HepG2 (cell line): Measurements from ENCODE around the gene GNAI2. TPM values are rescaled to one million over a fixed set of nuclear protein-coding genes. Genes with fewer than 3 reads are reported as not detected.
A peak's percentile ranks its signal among the peaks of the same experiment; 100 is the strongest.

Experiments
- BCLAF1 ChIP-seq: fragments of 450-650 bp; IDR thresholded peaks from 2 replicates; pipeline ENCODE4 v1.6.1; 2017; ENCODE audit warnings: mild to moderate bottlenecking
- BHLHE40 ChIP-seq: IDR thresholded peaks from 2 replicates; pipeline ENCODE4 v1.6.1; 2011; ENCODE audit warnings: low read length, improper control_type of control experiment
- FOXM1 ChIP-seq: sonication (generic); formaldehyde crosslinking; IDR thresholded peaks from 2 replicates; pipeline ENCODE4 v1.5.0; 2020; ENCODE audit warnings: missing genetic modification reagents
- GATA4 ChIP-seq: sonication (generic); IDR thresholded peaks from 2 replicates; pipeline ENCODE4 v1.6.1; 2016; ENCODE audit warnings: antibody characterized with exemption, low read depth, borderline replicate concordance
- KDM5A ChIP-seq: fragments of 200-600 bp; sonication (generic); IDR thresholded peaks from 2 replicates; pipeline ENCODE4 v1.7.0; 2018; ENCODE audit warnings: antibody characterized with exemption, mild to moderate bottlenecking, low read length, borderline replicate concordance
- KDM5B ChIP-seq: sonication (generic); formaldehyde crosslinking; IDR thresholded peaks from 2 replicates; pipeline ENCODE4 v1.4.0; 2020; ENCODE audit warnings: missing genetic modification reagents, mild to moderate bottlenecking, borderline replicate concordance
- MYNN ChIP-seq: sonication (generic); formaldehyde crosslinking; IDR thresholded peaks from 2 replicates; pipeline ENCODE4 v1.4.0; 2020; ENCODE audit warnings: mild to moderate bottlenecking, low read depth, missing genetic modification reagents
- SSRP1 ChIP-seq: IDR thresholded peaks from 2 replicates; pipeline ENCODE4 v1.6.1; 2016; ENCODE audit warnings: control low read depth
- THAP11 ChIP-seq: IDR thresholded peaks from 2 replicates; pipeline ENCODE4 v1.6.1; 2016; ENCODE audit warnings: missing biosample characterization, missing genetic modification reagents
- TIGD3 ChIP-seq: sonication (generic); formaldehyde crosslinking; IDR thresholded peaks from 2 replicates; pipeline ENCODE4 v1.5.1; 2020; ENCODE audit warnings: mild to moderate bottlenecking, missing genetic modification reagents, borderline replicate concordance
- ZFP41 ChIP-seq: sonication (generic); formaldehyde crosslinking; IDR thresholded peaks from 2 replicates; pipeline ENCODE4 v1.4.0; 2020; ENCODE audit warnings: mild to moderate bottlenecking, missing genetic modification reagents, borderline replicate concordance
- ZFY ChIP-seq: sonication (generic); formaldehyde crosslinking; IDR thresholded peaks from 2 replicates; pipeline ENCODE4 v1.4.0; 2020; ENCODE audit warnings: missing genetic modification reagents
- polyA plus RNA-seq, 8 experiments: library from polyadenylated mRNA; depleted of rRNA in 3 of 8; stranded (reverse) in 7 of 8; unstranded in 1 of 8; fragments of >200 nt; fragmentation: Illumina TruSeq in 4 of 8; extraction: Trizol in 4 of 8; gene quantifications; 2 replicates each; pipeline versions ENCODE4 v1.2.1 to v1.2.3, GENCODE V29; 2011 to 2016; ENCODE audit warnings: low read depth in 4 of 8, missing spikeins in 1 of 8, mixed read lengths in 1 of 8; ENCODE audit not compliant: insufficient read depth in 1 of 8
- total RNA-seq, 5 experiments: library from RNA; depleted of rRNA; stranded (reverse); fragments of >200 nt; fragmentation: Illumina TruSeq; extraction: Trizol; gene quantifications; 2 replicates each; pipeline ENCODE4 v1.2.3, GENCODE V29; 2016; ENCODE audit warnings: low read depth in 1 of 5
- TF ChIP-seq, protein P1 (sequence below): sonication (generic); formaldehyde crosslinking; IDR thresholded peaks from 2 replicates; pipeline ENCODE4 v1.4.0; 2020; ENCODE audit warnings: missing genetic modification reagents, borderline replicate concordance
- TF ChIP-seq, protein P2 (sequence below): sonication (generic); formaldehyde crosslinking; IDR thresholded peaks from 2 replicates; pipeline ENCODE4 v1.4.0; 2020; ENCODE audit warnings: low read depth, mild to moderate bottlenecking, missing genetic modification reagents
- TF ChIP-seq, protein P3 (sequence below): IDR thresholded peaks from 2 replicates; pipeline ENCODE4 v1.6.1; 2016
- TF ChIP-seq, protein P4 (sequence below): sonication (generic); formaldehyde crosslinking; IDR thresholded peaks from 2 replicates; pipeline ENCODE4 v1.4.0; 2020; ENCODE audit warnings: missing genetic modification reagents

GNAI2 gene
- total and polyA plus RNA-seq, 2 of the 13 experiments (the other 11 are each of a cell fraction or from before 2014, with no cell fraction given): 51.1 to 66.2 TPM

- TF ChIP-seq, protein P1, sequence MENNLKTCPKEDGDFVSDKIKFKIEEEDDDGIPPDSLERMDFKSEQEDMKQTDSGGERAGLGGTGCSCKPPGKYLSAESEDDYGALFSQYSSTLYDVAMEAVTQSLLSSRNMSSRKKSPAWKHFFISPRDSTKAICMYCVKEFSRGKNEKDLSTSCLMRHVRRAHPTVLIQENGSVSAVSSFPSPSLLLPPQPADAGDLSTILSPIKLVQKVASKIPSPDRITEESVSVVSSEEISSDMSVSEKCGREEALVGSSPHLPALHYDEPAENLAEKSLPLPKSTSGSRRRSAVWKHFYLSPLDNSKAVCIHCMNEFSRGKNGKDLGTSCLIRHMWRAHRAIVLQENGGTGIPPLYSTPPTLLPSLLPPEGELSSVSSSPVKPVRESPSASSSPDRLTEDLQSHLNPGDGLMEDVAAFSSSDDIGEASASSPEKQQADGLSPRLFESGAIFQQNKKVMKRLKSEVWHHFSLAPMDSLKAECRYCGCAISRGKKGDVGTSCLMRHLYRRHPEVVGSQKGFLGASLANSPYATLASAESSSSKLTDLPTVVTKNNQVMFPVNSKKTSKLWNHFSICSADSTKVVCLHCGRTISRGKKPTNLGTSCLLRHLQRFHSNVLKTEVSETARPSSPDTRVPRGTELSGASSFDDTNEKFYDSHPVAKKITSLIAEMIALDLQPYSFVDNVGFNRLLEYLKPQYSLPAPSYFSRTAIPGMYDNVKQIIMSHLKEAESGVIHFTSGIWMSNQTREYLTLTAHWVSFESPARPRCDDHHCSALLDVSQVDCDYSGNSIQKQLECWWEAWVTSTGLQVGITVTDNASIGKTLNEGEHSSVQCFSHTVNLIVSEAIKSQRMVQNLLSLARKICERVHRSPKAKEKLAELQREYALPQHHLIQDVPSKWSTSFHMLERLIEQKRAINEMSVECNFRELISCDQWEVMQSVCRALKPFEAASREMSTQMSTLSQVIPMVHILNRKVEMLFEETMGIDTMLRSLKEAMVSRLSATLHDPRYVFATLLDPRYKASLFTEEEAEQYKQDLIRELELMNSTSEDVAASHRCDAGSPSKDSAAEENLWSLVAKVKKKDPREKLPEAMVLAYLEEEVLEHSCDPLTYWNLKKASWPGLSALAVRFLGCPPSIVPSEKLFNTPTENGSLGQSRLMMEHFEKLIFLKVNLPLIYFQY (CRISPR knock-in tag): peak; percentile 85
- TF ChIP-seq BCLAF1: no peak
- TF ChIP-seq MYNN: 0 out of 2 replicates have a peak, but pooled peaks have one; percentile 75
- TF ChIP-seq, protein P2, sequence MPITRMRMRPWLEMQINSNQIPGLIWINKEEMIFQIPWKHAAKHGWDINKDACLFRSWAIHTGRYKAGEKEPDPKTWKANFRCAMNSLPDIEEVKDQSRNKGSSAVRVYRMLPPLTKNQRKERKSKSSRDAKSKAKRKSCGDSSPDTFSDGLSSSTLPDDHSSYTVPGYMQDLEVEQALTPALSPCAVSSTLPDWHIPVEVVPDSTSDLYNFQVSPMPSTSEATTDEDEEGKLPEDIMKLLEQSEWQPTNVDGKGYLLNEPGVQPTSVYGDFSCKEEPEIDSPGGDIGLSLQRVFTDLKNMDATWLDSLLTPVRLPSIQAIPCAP (CRISPR knock-in tag): no peak
- TF ChIP-seq BHLHE40: no peak
- TF ChIP-seq, protein P3, sequence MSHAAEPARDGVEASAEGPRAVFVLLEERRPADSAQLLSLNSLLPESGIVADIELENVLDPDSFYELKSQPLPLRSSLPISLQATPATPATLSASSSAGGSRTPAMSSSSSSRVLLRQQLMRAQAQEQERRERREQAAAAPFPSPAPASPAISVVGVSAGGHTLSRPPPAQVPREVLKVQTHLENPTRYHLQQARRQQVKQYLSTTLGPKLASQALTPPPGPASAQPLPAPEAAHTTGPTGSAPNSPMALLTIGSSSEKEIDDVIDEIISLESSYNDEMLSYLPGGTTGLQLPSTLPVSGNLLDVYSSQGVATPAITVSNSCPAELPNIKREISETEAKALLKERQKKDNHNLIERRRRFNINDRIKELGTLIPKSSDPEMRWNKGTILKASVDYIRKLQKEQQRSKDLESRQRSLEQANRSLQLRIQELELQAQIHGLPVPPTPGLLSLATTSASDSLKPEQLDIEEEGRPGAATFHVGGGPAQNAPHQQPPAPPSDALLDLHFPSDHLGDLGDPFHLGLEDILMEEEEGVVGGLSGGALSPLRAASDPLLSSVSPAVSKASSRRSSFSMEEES: peak; percentile 55; the same call in 1 of the 2 replicates
- peak; percentile 43; the same call in 1 of the 2 replicates for TF ChIP-seq KDM5B (CRISPR knock-in tag)
- TF ChIP-seq, protein P4, sequence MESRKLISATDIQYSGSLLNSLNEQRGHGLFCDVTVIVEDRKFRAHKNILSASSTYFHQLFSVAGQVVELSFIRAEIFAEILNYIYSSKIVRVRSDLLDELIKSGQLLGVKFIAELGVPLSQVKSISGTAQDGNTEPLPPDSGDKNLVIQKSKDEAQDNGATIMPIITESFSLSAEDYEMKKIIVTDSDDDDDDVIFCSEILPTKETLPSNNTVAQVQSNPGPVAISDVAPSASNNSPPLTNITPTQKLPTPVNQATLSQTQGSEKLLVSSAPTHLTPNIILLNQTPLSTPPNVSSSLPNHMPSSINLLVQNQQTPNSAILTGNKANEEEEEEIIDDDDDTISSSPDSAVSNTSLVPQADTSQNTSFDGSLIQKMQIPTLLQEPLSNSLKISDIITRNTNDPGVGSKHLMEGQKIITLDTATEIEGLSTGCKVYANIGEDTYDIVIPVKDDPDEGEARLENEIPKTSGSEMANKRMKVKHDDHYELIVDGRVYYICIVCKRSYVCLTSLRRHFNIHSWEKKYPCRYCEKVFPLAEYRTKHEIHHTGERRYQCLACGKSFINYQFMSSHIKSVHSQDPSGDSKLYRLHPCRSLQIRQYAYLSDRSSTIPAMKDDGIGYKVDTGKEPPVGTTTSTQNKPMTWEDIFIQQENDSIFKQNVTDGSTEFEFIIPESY: peak; percentile 88
- TF ChIP-seq FOXM1: no peak
- TF ChIP-seq THAP11 (CRISPR knock-in tag): peak; percentile 94
- TF ChIP-seq ZFY (CRISPR knock-in tag): peak; percentile 78
- TF ChIP-seq KDM5A: peak; percentile 56; the same call in 1 of the 2 replicates
- TF ChIP-seq TIGD3: peak; percentile 72; the same call in 1 of the 2 replicates
- TF ChIP-seq GATA4: no peak
- TF ChIP-seq ZFP41 (CRISPR knock-in tag): no peak
- TF ChIP-seq SSRP1 (CRISPR knock-in tag): no peak
These were observed 8.4 kb upstream of the GNAI2 start (continued) for GRCh38 chr3:50227390-50228183.
